ENCODE results near the gene CYBC1. TPM values are rescaled to one million over a fixed set of nuclear protein-coding genes. Genes with fewer than 3 reads are reported as not detected.
"Not testable (repeated sequence)": the region's sequence is repeated elsewhere in the genome, so short reads cannot be mapped to it uniquely, and the experiment has no call there.

CYBC1 gene
- total and polyA plus RNA-seq, 2 donors (not counting 1 experiment from before 2014, with no cell fraction given): 62.7 to 64.1 TPM

GRCh38 chr17:82414548-82415281, 35.8 kb downstream of the CYBC1 start:
- peak; percentile 65 to 81 for TF ChIP-seq CTCF (conservative IDR thresholded peaks at IDR 0.05 in 1 of 2, IDR thresholded peaks at IDR 0.05 in 1 of 2; ENCODE audit: low read depth in 1 of 2, low read length in 2 of 2)
- TF ChIP-seq EZH2 (IDR thresholded peaks at IDR 0.05; ENCODE audit: low read length, missing control alignments): no peak
- no peaks in the 10 kb centered on the region for H3K27me3 ChIP-seq (ENCODE audit: control insufficient read depth, insufficient read depth, low read length)
- H2AFZ ChIP-seq (ENCODE audit: low read length): no peak overlapping the region
- no peak overlapping the region for H3K27ac ChIP-seq (ENCODE audit: insufficient read depth, low read length)
- no peak overlapping the region for H3K9ac ChIP-seq (ENCODE audit: insufficient read depth, low read length)
- no peaks in the 10 kb centered on the region for H3K79me2 ChIP-seq (ENCODE audit: control insufficient read depth, insufficient read depth, low read length)
- H4K20me1 ChIP-seq (ENCODE audit: control insufficient read depth, extremely low read depth, insufficient read depth, low read length): no peaks in the 10 kb centered on the region
- H3K4me2 ChIP-seq (ENCODE audit: extremely low read depth, insufficient read depth, low read length): no peak overlapping the region
- H3K9me3 ChIP-seq (ENCODE audit: control insufficient read depth, insufficient read depth, low read depth, low read length): no peaks in the 10 kb centered on the region
- no peaks in the 10 kb centered on the region for H3K36me3 ChIP-seq (ENCODE audit: control insufficient read depth, insufficient read depth, low read length)
- DNase-seq (ENCODE audit: low read depth in 2 of 2): peak; percentile 55 to 73
- H3K4me1 ChIP-seq (ENCODE audit: control insufficient read depth, extremely low read depth, insufficient read depth, low read length): peaks cover 2% of the 10 kb centered on the region
- H3K4me3 ChIP-seq (replicated peaks in 1 of 4; ENCODE audit: control extremely low read depth in 1 of 4, insufficient read depth in 1 of 4, low read depth in 3 of 4, low read length in 4 of 4): no peak overlapping the region

- H4K20me1 ChIP-seq (ENCODE audit: control insufficient read depth, extremely low read depth, insufficient read depth, low read length): no peaks in the 10 kb centered on the region
- no peak for DNase-seq (ENCODE audit: low read depth in 2 of 2)
- H3K9me3 ChIP-seq (ENCODE audit: control insufficient read depth, insufficient read depth, low read depth, low read length): no peaks in the 10 kb centered on the region
- H3K9ac ChIP-seq (ENCODE audit: insufficient read depth, low read length): no peak overlapping the region
- peaks cover under 1% of the 10 kb centered on the region for H3K4me1 ChIP-seq (ENCODE audit: control insufficient read depth, extremely low read depth, insufficient read depth, low read length)
- H3K27me3 ChIP-seq (ENCODE audit: control insufficient read depth, insufficient read depth, low read length): no peaks in the 10 kb centered on the region
- no peaks in the 10 kb centered on the region for H3K36me3 ChIP-seq (ENCODE audit: control insufficient read depth, insufficient read depth, low read length)
- no peak overlapping the region for H2AFZ ChIP-seq (ENCODE audit: low read length)
- H3K4me2 ChIP-seq (ENCODE audit: extremely low read depth, insufficient read depth, low read length): no peak overlapping the region
- no peak for TF ChIP-seq EZH2 (IDR thresholded peaks at IDR 0.05; ENCODE audit: low read length, missing control alignments)
- no peak for TF ChIP-seq CTCF (conservative IDR thresholded peaks at IDR 0.05 in 1 of 2, IDR thresholded peaks at IDR 0.05 in 1 of 2; ENCODE audit: low read depth in 1 of 2, low read length in 2 of 2)
- no peak overlapping the region for H3K27ac ChIP-seq (ENCODE audit: insufficient read depth, low read length)
- H3K79me2 ChIP-seq (ENCODE audit: control insufficient read depth, insufficient read depth, low read length): no peaks in the 10 kb centered on the region
- H3K4me3 ChIP-seq (replicated peaks in 1 of 4; ENCODE audit: control extremely low read depth in 1 of 4, insufficient read depth in 1 of 4, low read depth in 3 of 4, low read length in 4 of 4): no peak overlapping the region
Measured at GRCh38 chr17:82412535-82413520, 37.7 kb downstream of the CYBC1 start.

GRCh38 chr17:82412081-82412480, 38.5 kb downstream of the CYBC1 start:
- not testable (repeated sequence) for H3K4me1 ChIP-seq (ENCODE audit: control insufficient read depth, extremely low read depth, insufficient read depth, low read length); H4K20me1 ChIP-seq (ENCODE audit: control insufficient read depth, extremely low read depth, insufficient read depth, low read length); H3K36me3 ChIP-seq (ENCODE audit: control insufficient read depth, insufficient read depth, low read length); H3K9ac ChIP-seq (ENCODE audit: insufficient read depth, low read length); H3K27me3 ChIP-seq (ENCODE audit: control insufficient read depth, insufficient read depth, low read length); H3K4me2 ChIP-seq (ENCODE audit: extremely low read depth, insufficient read depth, low read length); H3K79me2 ChIP-seq (ENCODE audit: control insufficient read depth, insufficient read depth, low read length); H3K4me3 ChIP-seq (replicated peaks in 1 of 4; ENCODE audit: control extremely low read depth in 1 of 4, insufficient read depth in 1 of 4, low read depth in 3 of 4, low read length in 4 of 4); H3K27ac ChIP-seq (ENCODE audit: insufficient read depth, low read length); H2AFZ ChIP-seq (ENCODE audit: low read length); H3K9me3 ChIP-seq (ENCODE audit: control insufficient read depth, insufficient read depth, low read depth, low read length); DNase-seq (ENCODE audit: low read depth in 2 of 2)

All from fibroblast of lung (primary cell).